GM10847 (cell line): ENCODE results near the gene ATXN1L.

Experiments used
- POLR2A ChIP-seq: IDR thresholded peaks from 2 replicates; pipeline ENCODE4 v1.6.1; 2011; ENCODE audit not compliant: insufficient read length; ENCODE audit errors: extremely low read depth

Gene ATXN1L

DNA sequence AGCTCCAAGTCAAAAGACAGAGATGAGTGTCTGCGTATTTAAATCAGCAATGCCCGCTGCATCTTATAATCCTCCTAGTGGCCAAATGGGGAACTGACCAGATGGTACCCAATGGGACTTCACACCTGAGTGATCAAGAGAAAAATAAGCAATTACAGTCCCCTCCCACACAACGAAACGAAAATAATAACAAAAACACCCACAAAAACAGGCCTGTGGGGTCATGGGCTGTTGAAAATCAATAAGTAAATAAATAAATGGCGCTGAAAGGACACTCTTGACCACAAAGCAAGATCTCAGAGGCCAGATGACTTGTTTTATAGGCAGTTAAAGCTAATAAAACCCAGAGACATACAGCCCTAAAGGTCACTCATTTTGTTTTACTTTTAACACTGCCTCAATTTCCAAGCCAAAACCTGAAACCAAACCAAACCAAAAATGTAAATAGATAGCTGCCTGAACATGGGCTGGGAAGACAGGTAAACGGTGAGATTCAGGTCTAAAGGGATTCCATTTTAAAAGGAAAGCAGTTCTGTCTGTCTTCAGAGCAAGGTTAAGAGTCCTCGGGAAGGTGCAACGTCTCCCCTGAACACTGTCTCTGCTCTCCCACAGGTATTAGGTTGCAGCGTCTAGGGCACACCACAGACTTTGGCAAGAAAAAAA lies 36.9 kb downstream of the ATXN1L start:
- TF ChIP-seq POLR2A = no peak

DNA sequence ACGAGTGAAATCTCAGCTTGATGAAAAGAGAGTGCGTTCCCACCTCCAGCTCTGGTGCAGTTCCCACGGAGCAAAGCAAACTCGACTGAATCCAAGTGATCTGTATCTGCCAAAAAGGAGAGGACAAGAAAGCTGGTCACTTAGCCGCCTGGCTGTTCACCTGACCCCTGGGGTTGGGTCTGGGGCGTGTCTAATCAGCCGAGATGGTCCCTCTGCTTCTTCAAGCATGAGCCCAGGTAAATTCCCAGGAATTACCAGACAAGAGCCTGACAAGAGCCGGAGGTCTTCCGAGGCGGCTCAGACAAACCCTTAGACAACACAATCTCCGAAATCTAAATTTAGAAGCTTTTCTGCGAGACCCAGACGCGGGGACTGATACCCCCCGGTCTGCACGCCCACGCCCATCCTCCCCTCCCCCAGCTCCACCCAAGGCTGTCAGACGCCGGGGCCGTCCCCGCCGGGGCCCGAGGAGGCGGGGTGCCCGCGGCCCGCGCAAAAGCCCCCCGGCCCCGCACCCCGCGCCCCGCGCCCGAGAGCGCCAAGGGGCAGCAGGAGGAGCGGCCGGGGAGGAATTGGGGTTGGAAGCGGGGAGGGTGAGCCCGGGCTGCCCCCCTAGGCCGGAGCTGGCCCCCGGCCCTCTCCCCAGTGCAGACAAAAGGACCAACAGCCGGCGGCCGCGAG lies 37.5 kb downstream of the ATXN1L start:
- no peak for TF ChIP-seq POLR2A

DNA sequence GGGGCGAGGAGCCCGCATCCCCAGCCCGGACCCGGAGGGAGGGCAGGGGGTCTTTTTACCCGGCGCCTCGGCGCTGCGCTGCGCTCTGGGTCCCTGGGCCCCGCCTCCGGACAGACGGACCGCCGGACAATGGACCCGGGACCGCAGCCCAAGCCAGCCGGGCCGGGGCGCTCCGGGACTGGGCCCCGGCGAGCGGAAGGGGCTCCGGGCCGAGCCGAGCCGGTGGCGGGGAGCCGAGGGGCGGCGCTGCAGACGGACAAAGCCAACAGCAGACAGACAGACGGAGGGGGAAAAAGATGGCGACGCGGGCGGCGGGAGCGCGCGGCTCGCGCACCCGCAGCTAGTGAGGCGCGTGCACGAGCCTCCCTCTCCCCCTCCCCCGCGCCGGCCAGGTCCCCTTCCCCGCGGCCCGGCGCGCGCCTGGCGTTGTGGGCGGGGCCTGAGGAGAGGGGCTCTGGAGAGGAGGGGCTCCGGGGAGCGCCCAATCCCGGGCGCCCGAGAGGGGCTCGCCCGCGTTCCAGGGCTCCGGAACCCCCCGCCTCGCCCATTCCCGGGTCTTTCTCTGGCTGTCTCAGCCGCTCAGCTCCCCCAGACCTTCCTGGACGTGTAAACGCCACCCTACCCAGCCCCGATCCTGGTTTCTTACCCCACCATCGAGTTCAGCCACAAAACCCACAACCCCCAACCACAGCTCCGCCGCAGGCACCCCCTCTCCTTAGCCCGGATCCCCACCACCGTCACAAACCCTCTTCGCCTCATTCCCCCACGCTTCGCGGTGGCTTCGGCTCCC lies 38.3 kb downstream of the ATXN1L start, which contains the start of gene ZNF821:
Gene ZNF821, minus strand, starts transcription at position 334 of the 790 bp plus-strand sequence. CDS start 4,236 bp downstream, outside the sequence.
- peak; percentile 12 for TF ChIP-seq POLR2A

DNA sequence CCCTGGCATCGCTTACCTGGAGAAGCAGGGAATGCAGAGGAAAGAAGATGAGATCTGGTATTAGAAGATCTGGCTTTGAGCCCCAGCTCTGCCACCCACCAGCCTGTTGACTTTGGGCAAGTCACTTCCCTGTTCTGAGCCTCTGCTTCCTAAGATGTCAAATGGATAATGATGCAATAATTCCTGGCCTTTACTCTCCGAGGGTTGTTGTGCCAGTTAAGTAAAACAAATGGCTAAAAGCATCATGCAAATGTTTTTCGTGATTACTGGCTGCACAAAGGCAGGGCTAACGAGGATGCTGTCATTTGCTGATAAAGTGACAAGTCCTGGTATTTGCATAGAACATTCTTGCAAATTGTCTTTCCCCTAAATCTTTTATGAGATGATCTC lies 39.5 kb downstream of the ATXN1L start:
- no peak for TF ChIP-seq POLR2A

DNA sequence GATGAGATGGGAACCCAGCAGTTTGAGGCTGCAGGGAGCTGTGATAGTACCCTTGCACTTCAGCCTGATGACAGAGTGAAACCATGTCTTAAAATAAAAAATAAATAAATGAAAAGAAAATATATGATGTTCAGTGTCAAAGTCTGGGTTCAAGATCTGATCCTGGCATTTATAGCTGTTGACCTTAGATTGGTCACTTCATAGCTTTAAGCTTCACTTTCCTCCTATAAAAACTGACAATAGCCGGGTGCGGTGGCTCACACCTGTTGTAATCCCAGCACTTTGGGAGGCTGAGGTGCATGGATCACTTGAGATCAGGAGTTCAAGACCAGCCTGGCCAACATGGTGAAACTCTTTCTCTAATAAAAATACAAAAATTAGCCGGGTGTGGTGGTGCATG lies 43.4 kb downstream of the ATXN1L start:
- no peak for TF ChIP-seq POLR2A

DNA sequence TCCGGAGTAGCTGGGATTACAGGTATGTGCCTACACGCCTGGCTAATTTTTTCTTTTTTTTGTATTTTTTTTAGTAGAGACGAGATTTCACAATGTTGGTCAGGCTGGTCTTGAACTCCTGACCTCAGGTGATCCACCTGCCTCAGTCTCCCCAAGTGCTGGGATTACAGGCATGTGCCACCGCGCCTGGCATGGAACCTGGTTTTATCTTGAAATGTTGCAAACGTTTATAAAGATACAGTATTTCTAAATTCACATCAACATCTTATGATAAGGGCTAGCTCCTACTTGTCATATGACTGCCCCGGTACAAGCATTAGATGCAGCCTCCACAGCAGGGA lies 48.1 kb downstream of the ATXN1L start:
- no peak for TF ChIP-seq POLR2A

DNA sequence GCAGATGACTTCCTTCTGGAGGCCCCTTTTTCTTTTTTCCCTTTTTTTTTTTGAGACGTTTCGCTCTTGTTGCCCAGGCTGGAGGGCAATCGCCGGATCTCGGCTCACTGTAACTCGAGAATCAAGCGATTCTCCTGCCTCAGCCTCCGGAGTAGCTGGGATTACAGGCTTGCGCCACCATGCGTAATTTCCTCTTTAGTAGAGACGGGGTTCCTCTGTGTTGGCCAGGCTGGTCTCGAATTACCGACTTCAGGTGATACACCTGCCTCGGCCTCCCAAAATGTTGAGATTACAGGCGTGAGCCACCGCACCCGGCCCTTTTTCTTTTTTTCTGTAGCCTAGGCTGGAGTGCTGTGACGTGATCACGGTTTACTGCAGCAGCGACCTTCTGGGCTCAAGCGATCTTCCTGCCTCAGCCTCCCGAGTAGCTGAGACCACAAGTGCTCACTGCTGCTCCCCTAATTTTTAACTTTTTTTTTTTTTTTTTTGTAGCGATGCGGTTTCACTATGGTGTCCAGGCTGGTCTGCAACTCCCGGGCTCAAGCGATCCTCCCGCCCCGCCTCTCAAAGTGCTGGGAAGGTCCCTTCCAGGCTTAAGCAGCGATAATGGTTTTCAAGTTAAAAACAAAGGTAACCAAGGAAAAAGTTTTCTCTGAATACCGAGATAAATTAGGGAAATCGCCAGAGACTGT lies 48.6 kb downstream of the ATXN1L start:
- no peak for TF ChIP-seq POLR2A

DNA sequence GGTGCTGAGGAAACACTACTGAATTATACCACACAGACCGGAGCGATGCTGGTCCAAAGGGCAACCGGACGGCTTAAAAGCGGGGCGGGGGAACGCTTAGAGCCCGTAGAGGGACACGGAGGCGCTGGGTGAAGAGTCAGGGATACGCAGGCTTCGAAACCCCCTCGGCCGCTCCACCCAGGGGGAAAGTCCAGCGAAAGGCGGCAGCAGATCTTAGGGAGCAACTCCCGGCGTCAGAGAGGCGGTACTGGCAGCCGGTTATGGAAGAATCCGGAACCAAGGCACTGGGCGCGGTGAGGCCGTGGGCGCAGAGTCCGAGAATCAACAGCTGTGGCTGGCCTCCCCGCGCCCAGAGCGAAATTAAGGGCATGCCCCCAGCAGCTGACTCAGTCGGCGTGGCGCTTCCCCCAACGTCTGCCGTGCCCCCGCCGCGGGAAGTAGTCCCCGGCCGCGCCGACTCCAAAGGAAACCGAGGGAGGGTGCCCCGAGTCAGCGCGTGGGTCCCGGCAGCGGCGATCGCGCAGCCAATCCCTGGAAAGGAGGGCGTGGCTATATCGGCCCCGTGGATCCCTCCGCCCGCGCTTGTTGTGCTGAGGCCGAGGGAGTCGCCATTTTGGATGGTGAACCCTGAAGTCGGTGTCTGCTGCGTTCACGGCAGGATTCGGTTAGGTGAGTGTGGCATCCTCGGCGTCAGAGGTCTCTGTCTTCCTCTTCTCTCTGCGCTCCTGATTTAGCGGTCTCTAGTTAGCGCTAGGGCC lies 49.3 kb downstream of the ATXN1L start, which contains the start of gene IST1:
Gene IST1, plus strand, starts transcription at position 611 of the 758 bp plus-strand sequence. CDS start 20,110 bp downstream, outside the sequence.
- TF ChIP-seq POLR2A = peak; percentile 70

DNA sequence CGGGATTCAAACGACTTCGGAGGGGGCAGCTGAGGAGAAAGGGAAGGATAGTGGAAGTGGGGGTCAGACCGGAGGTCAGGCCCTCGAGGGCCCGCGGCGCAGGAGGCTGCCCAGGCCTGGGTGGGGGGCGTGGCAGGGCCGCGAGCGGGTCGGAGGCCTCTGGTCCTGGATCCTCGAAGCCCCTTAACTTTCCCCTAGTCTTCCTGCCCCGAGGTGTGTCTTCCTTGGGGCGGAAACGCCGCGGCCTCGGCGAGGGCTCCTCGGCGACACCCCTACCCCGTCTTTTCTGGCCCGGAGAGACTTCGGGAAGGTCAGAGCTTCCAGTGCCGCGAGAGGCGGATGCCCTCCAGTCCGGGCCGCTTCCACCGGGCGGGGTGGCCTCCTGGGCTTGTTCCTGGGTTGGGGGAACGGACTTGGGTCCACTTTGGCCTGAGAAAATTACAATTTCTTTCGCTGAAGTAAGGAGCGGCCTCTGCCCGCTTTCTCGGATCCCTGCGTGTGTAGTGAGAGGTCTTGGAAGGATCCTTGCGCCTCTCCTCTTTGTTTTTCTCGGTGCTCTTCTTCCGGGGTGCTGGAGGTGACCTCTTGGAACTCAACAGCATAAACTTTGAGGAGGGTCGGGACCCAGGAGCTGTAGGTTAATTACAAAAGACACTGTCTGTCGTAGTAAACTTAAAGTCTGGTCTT lies 50.0 kb downstream of the ATXN1L start:
- TF ChIP-seq POLR2A = no peak

DNA sequence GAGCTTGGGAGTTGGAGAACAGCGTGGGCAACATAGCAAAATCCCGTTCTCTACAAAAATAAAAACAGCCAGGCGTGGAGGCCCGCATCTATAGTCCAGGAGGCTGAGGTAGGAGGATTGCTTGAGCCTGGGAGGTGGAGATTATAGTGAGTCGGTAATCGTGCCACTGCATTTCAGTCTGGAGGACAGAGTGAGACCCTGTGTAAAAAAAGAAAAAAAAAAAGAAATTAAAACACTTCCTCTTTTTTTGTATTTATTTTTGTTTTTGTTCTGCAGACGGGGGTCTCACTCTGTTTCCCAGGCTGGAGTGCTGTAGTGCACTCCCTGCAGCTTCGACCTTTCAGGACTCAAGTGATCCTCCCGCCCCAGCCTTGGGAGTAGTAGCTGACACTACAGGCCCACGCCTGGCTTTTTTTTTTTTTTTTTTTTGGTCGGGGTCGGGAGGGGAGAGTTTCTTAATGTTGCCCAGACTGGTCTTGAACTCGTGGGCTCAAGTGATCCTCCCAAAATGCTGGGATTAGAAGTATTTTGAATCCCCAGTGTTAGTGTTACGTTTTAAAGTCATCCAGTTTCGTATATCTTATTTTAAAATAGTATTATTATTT lies 51.1 kb downstream of the ATXN1L start:
- no peak for TF ChIP-seq POLR2A

DNA sequence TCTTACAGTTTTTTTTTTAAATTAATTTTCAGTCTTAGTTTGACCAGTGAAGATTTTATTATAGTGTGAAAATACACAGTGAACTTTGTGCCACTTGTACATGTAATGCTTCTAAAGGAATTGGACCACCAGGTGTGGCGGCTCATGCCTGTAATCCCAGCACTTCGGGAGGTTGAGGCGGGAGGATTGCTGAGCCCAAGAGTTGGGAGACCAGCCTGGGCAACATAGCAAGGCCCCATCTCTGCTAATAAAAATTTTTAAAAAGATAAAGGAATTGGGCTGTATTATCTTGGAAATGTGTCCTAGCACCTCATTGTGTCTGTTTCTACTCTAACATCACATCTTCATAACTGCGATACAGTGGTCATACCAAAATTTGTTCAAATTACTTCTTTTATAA lies 53.4 kb downstream of the ATXN1L start:
- no peak for TF ChIP-seq POLR2A

DNA sequence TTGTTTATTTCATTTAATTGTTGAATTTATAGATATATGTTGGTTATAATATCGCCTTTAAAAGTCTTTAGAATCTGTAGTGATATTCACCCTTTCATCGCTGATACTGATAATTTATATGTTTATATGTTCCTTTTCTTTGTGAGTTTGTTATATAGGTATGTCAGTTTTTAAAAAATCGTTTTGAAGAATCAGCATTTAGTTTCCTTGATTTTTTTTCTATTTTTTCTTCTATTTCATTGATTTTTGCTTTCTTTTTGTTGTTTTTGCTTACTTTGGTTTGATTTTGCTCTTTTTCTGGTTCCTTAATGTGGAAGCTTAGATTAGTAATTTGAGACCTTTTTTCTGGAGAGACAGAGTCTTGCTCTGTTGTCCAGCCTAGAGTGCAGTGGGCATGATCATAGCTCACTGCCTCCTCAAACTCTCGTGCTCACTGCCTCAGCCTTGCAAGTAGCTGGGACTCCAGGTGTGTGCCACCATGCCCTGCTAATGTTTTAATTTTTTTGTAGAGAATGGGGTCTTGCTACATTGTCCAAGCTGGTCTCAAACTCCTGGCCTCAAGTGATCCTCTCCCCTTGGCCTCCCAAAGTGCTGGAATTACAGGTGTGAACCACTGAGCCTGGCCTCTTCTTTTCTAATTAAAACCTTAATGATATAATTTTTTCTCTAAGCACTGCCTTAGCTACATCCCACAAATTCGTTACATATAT lies 57.0 kb downstream of the ATXN1L start:
- TF ChIP-seq POLR2A = no peak

DNA sequence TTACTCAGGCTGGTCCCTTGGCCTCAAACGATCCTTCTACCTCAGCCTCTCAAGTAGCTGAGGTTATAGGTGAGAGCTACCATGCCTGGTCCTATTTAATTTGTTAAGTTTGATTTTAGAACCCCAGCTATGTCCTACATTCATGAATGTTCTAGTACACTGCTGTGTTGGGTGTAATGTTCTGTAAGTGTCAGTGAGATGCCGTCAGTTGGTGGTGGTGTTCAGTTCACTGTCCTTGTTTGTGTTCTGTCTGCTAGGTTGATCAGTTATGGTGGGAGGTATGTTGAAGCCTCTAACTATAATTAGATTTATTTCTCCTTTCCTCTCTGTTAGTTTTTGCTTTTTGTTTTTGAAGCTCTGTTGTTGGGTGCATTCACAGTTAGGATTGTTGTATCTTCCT lies 57.8 kb downstream of the ATXN1L start:
- TF ChIP-seq POLR2A = no peak
